ENCODE data around the gene RNU7-1.
A peak's percentile ranks its signal among the peaks of the same experiment; 100 is the strongest.

The RNU7-1 gene

GRCh38 chr12:6914246-6914946 lies 29.2 kb upstream of the RNU7-1 start, which contains the start of gene ENO2:
Gene ENO2 (plus strand): TSS chr12:6914580. CDS start chr12:6915833, 1,253 bp downstream.
- TF ChIP-seq CTCF (IDR thresholded peaks at IDR 0.05; ENCODE audit: borderline replicate concordance, insufficient read depth, low read depth, low read length): no peak
- H3K4me3 ChIP-seq (ENCODE audit: low read depth, low read length): peak within 1 kb of the TSS; percentile 78

- H3K4me3 ChIP-seq (ENCODE audit: low read depth, low read length): peak overlapping the region; percentile 78
Observed at GRCh38 chr12:6914947-6915788, 28.4 kb upstream of the RNU7-1 start.

GRCh38 chr12:6915789-6916285 lies 27.8 kb upstream of the RNU7-1 start:
- no peak overlapping the region for H3K4me3 ChIP-seq (ENCODE audit: low read depth, low read length)
- TF ChIP-seq CTCF (IDR thresholded peaks at IDR 0.05; ENCODE audit: borderline replicate concordance, insufficient read depth, low read depth, low read length): no peak

More at GRCh38 chr12:6914947-6915788, 28.4 kb upstream of the RNU7-1 start:
- no peak for TF ChIP-seq CTCF (IDR thresholded peaks at IDR 0.05; ENCODE audit: borderline replicate concordance, insufficient read depth, low read depth, low read length)

GRCh38 chr12:6916426-6917200 lies 27.0 kb upstream of the RNU7-1 start:
- no peak overlapping the region for H3K4me3 ChIP-seq (ENCODE audit: low read depth, low read length)
- TF ChIP-seq CTCF (IDR thresholded peaks at IDR 0.05; ENCODE audit: borderline replicate concordance, insufficient read depth, low read depth, low read length): no peak

GRCh38 chr12:6917491-6918231 lies 26.0 kb upstream of the RNU7-1 start:
- TF ChIP-seq CTCF (IDR thresholded peaks at IDR 0.05; ENCODE audit: borderline replicate concordance, insufficient read depth, low read depth, low read length): no peak
- no peak overlapping the region for H3K4me3 ChIP-seq (ENCODE audit: low read depth, low read length)

GRCh38 chr12:6919588-6919987 lies 24.0 kb upstream of the RNU7-1 start:
- TF ChIP-seq CTCF (IDR thresholded peaks at IDR 0.05; ENCODE audit: borderline replicate concordance, insufficient read depth, low read depth, low read length): no peak
- no peak overlapping the region for H3K4me3 ChIP-seq (ENCODE audit: low read depth, low read length)

Data from GM12875 (cell line).